ENCODE data around the gene TMEFF1. TPM values are rescaled to one million over a fixed set of nuclear protein-coding genes. Genes with fewer than 3 reads are reported as not detected.
A peak's percentile ranks its signal among the peaks of the same experiment; 100 is the strongest.
"Not testable (repeated sequence)": the region's sequence is repeated elsewhere in the genome, so short reads cannot be mapped to it uniquely, and the experiment has no call there.

The TMEFF1 gene
- total RNA-seq, 1 experiment from 2014 or later, result 2.7 TPM

- no TSS peak for BruUV-seq (replicated peaks)
- CTCF ChIA-PET, result interaction anchor here (0.6 to 1.0 kb wide), 2 partner anchors 90 to 91 kb away, joined by 3 read pairs; no protein-coding TSS in a partner anchor
- H3K27me3 ChIP-seq (replicated peaks; ENCODE audit: control insufficient read depth, insufficient read depth, low read length), result no peaks in the 10 kb centered on the region
Observed at GRCh38 chr9:100505564-100506159, 32.7 kb downstream of the TMEFF1 start.

GRCh38 chr9:100507350-100507749 is 34.4 kb downstream of the TMEFF1 start:
- H3K36me3 Mint-ChIP-seq (ENCODE audit: insufficient read depth, unreplicated experiment); H3K9me3 ChIP-seq; H3K27me3 Mint-ChIP-seq (ENCODE audit: insufficient read depth, unreplicated experiment); H3K27me3 ChIP-seq (replicated peaks; ENCODE audit: control insufficient read depth, insufficient read depth, low read length); H3K36me3 ChIP-seq (ENCODE audit: control insufficient read depth, insufficient read depth, low read length); H3K4me1 ChIP-seq; H3K27ac Mint-ChIP-seq (ENCODE audit: unreplicated experiment); POLR2A ChIA-PET; BruUV-seq (replicated peaks); H3K4me3 Mint-ChIP-seq (ENCODE audit: unreplicated experiment); H3K4me1 Mint-ChIP-seq (ENCODE audit: low read depth, unreplicated experiment); H3K9me3 Mint-ChIP-seq (ENCODE audit: unreplicated experiment); DNase-seq; H3K4me3 ChIP-seq (ENCODE audit: low read depth, low read length): not testable (repeated sequence)
- intact Hi-C loops (cut with micrococcal nuclease; ENCODE audit: unreplicated experiment), result loop anchor here (5.0 kb wide), 1 partner anchor 65 kb away; no protein-coding TSS in a partner anchor
- CTCF ChIA-PET, result interaction anchor here (0.7 kb wide), 1 partner anchor 878 kb away, joined by 3 read pairs; no protein-coding TSS in a partner anchor

More at GRCh38 chr9:100505564-100506159, 32.7 kb downstream of the TMEFF1 start:
- Histone ChIP-seq H3K4me3 (ENCODE audit: low read depth, low read length) (no peak overlapping the region), H3K36me3 (ENCODE audit: control insufficient read depth, insufficient read depth, low read length) (no peaks in the 10 kb centered on the region), H3K4me1 (no peaks in the 10 kb centered on the region), H3K9me3 (no peaks in the 10 kb centered on the region)
- POLR2A ChIA-PET, result no interaction called here
- H3K4me3 Mint-ChIP-seq (ENCODE audit: unreplicated experiment), result no peak overlapping the region
- H3K27me3 Mint-ChIP-seq (ENCODE audit: insufficient read depth, unreplicated experiment), result no peaks in the 10 kb centered on the region
- H3K36me3 Mint-ChIP-seq (ENCODE audit: insufficient read depth, unreplicated experiment), result no peaks in the 10 kb centered on the region
- peaks cover 6% of the 10 kb centered on the region for H3K4me1 Mint-ChIP-seq (ENCODE audit: low read depth, unreplicated experiment)
- no peaks in the 10 kb centered on the region for H3K9me3 Mint-ChIP-seq (ENCODE audit: unreplicated experiment)
- TF ChIP-seq, protein P1, sequence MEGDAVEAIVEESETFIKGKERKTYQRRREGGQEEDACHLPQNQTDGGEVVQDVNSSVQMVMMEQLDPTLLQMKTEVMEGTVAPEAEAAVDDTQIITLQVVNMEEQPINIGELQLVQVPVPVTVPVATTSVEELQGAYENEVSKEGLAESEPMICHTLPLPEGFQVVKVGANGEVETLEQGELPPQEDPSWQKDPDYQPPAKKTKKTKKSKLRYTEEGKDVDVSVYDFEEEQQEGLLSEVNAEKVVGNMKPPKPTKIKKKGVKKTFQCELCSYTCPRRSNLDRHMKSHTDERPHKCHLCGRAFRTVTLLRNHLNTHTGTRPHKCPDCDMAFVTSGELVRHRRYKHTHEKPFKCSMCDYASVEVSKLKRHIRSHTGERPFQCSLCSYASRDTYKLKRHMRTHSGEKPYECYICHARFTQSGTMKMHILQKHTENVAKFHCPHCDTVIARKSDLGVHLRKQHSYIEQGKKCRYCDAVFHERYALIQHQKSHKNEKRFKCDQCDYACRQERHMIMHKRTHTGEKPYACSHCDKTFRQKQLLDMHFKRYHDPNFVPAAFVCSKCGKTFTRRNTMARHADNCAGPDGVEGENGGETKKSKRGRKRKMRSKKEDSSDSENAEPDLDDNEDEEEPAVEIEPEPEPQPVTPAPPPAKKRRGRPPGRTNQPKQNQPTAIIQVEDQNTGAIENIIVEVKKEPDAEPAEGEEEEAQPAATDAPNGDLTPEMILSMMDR (IDR thresholded peaks at IDR 0.05; ENCODE audit: insufficient read depth in 1 of 2, low read depth in 1 of 2, low read length in 1 of 2, severe bottlenecking in 1 of 2, unreplicated experiment in 1 of 2), result peak; percentile 74 to 78
- peak; percentile 88 to 90 for DNase-seq
- intact Hi-C loops (cut with micrococcal nuclease; ENCODE audit: unreplicated experiment), result loop anchor here (1.0 to 5.0 kb wide), 4 partner anchors 11 to 90 kb away; no protein-coding TSS in a partner anchor
- H3K27ac Mint-ChIP-seq (ENCODE audit: unreplicated experiment), result no peak overlapping the region

DNA sequence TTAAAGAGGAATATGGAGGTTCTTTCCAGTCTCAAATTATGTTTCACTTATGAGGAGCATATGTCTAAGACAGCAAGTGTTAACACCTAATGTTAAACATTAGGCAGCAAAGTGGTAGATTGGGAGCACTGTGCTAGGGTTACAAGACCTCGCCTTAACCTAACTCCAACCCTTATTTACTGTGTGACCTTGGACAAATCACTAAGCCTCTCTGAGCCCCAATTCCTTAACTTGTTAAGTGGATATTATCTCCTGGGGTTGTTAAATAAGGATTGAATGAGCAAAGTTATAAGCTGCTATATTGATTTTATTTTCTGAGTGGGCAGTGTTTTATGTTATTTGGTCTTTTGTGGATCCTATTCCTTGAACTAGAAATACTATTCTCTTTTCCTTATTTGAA is 38.3 kb downstream of the TMEFF1 start:
- H3K36me3 Mint-ChIP-seq (ENCODE audit: insufficient read depth, unreplicated experiment), result no peaks in the 10 kb centered on the region
- H3K4me3 ChIP-seq (ENCODE audit: low read depth, low read length), result no peak overlapping the region
- no peak overlapping the region for H3K27ac Mint-ChIP-seq (ENCODE audit: unreplicated experiment)
- H3K9me3 Mint-ChIP-seq (ENCODE audit: unreplicated experiment), result no peaks in the 10 kb centered on the region
- no peaks in the 10 kb centered on the region; the same call in 1 of the 2 replicates for H3K4me1 ChIP-seq
- H3K36me3 ChIP-seq (ENCODE audit: control insufficient read depth, insufficient read depth, low read length), result no peaks in the 10 kb centered on the region
- peaks cover under 1% of the 10 kb centered on the region for H3K4me1 Mint-ChIP-seq (ENCODE audit: low read depth, unreplicated experiment)
- H3K9me3 ChIP-seq, result no peaks in the 10 kb centered on the region
- DNase-seq, result no peak
- H3K27me3 Mint-ChIP-seq (ENCODE audit: insufficient read depth, unreplicated experiment), result no peaks in the 10 kb centered on the region
- intact Hi-C loops (cut with micrococcal nuclease; ENCODE audit: unreplicated experiment), result no loop called here
- H3K4me3 Mint-ChIP-seq (ENCODE audit: unreplicated experiment), result no peak overlapping the region
- CTCF ChIA-PET, result no interaction called here
- H3K27me3 ChIP-seq (replicated peaks; ENCODE audit: control insufficient read depth, insufficient read depth, low read length), result no peaks in the 10 kb centered on the region
- TF ChIP-seq, protein P1 (IDR thresholded peaks at IDR 0.05; ENCODE audit: insufficient read depth in 1 of 2, low read depth in 1 of 2, low read length in 1 of 2, severe bottlenecking in 1 of 2, unreplicated experiment in 1 of 2), result no peak
- BruUV-seq (replicated peaks), result no TSS peak
- POLR2A ChIA-PET, result no interaction called here
